Measurements from ENCODE around the gene WASHC2A.
"Not testable (repeated sequence)": the region's sequence is repeated elsewhere in the genome, so short reads cannot be mapped to it uniquely, and the experiment has no call there.

Gene WASHC2A, protein sequence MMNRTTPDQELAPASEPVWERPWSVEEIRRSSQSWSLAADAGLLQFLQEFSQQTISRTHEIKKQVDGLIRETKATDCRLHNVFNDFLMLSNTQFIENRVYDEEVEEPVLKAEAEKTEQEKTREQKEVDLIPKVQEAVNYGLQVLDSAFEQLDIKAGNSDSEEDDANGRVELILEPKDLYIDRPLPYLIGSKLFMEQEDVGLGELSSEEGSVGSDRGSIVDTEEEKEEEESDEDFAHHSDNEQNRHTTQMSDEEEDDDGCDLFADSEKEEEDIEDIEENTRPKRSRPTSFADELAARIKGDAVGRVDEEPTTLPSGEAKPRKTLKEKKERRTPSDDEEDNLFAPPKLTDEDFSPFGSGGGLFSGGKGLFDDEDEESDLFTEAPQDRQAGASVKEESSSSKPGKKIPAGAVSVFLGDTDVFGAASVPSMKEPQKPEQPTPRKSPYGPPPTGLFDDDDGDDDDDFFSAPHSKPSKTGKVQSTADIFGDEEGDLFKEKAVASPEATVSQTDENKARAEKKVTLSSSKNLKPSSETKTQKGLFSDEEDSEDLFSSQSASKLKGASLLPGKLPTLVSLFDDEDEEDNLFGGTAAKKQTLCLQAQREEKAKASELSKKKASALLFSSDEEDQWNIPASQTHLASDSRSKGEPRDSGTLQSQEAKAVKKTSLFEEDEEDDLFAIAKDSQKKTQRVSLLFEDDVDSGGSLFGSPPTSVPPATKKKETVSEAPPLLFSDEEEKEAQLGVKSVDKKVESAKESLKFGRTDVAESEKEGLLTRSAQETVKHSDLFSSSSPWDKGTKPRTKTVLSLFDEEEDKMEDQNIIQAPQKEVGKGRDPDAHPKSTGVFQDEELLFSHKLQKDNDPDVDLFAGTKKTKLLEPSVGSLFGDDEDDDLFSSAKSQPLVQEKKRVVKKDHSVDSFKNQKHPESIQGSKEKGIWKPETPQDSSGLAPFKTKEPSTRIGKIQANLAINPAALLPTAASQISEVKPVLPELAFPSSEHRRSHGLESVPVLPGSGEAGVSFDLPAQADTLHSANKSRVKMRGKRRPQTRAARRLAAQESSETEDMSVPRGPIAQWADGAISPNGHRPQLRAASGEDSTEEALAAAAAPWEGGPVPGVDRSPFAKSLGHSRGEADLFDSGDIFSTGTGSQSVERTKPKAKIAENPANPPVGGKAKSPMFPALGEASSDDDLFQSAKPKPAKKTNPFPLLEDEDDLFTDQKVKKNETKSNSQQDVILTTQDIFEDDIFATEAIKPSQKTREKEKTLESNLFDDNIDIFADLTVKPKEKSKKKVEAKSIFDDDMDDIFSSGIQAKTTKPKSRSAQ (N-terminal part only)

DNA sequence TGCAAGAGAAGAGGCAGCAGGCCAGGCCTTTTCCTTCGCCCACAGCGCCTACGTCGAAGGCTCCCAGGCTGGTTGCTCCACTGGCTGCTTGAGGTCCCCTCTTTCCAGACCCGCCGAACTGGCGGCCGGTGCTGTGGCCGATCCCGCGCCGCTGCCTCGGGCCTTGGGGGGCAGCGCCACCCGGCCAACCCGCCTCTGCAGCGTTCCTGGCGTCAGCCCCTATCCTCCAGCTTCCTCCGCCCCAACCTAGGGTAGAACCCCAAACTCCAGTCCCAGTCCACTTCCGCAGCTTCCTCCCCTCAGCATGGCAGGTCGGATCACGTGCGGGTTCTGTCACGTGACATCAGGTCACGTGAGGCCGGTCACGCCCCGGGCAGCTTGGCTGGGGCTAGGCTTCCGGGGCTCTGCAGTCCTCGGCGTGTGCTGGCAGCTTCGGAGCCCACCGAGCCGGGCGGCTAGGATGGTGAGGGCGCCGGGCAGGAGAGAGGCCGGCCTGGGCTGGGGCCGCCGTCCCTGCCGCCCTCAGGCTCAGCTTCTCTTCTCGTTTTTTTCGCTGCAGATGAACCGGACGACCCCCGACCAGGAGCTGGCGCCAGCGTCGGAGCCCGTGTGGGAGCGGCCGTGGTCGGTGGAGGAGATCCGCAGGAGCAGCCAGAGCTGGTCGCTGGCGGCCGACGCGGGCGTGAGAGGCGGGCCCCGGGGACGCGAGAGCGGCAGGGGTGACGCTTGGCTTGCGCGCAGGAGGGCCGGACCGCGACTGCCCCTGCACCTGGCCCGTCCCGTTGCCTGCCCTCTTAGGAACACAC is at the start of gene WASHC2A:
Gene WASHC2A, plus strand, starts transcription at position 409 of the 806 bp plus-strand sequence. Its CDS starts 52 bp downstream, at position 461.
- H3K36me3 Mint-ChIP-seq (ENCODE audit: low read depth); H3K9me3 Mint-ChIP-seq; H3K4me1 Mint-ChIP-seq: not testable (repeated sequence)
- H3K27me3 Mint-ChIP-seq (ENCODE audit: low read depth, poor library complexity), result peaks cover 24% of the 10 kb centered on the region
- peak within 1 kb of the TSS; percentile 81 for H3K27ac Mint-ChIP-seq
- peak; percentile 91 for DNase-seq
- H3K4me3 Mint-ChIP-seq, result peak within 1 kb of the TSS; percentile 83

DNA sequence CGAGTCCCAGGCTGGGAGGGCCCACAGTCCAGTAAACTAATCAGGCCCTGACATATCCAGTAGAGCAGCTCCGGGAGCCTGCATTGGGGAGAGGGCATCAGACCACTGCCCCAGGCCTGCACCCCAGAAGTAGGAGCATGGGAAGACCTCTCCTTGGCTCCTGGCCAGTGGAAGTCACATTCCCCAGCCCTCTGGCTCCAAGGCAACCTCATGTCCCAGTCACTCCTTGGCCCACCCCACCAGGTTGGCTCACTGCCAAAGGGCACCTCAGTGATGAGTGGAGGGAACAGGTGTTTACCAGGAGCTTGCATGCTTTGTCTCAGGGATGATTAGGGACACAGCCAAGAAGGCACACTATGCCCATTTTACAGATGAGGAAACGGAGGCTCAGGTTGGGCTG is 48.5 kb upstream of the WASHC2A start:
- H3K27ac Mint-ChIP-seq; DNase-seq; H3K4me3 Mint-ChIP-seq; H3K36me3 Mint-ChIP-seq (ENCODE audit: low read depth); H3K4me1 Mint-ChIP-seq; H3K9me3 Mint-ChIP-seq: not testable (repeated sequence)
- peaks cover 10% of the 10 kb centered on the region for H3K27me3 Mint-ChIP-seq (ENCODE audit: low read depth, poor library complexity)

DNA sequence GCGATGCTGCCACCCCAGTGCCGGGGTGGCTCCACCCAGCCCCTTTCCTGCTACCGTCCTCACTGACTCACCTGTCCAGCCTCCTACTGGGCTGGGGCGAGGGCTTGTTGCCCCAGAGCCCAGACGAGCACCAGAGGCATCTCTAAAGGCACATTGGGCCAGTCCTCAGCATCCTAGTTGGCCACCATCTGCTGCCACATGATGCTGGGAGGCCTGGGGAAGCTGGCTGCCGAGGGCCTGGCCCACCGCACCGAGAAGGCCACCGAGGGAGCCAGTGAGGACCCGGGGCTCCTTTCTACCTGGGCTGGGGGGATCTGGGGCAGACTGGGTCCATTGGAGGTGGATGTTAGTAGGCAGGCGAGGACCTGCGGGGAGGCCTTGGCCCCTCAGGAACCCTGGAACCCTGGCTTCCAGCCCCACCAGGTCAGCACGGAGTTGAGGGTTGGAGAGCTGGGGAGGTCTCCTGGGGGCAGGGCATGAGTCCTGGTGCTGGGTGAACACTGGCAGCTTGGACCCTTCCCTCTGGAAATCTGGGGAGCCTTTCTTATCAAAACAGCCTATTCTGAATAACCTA is 47.2 kb upstream of the WASHC2A start:
- H3K9me3 Mint-ChIP-seq; H3K4me1 Mint-ChIP-seq; H3K36me3 Mint-ChIP-seq (ENCODE audit: low read depth); H3K4me3 Mint-ChIP-seq; H3K27ac Mint-ChIP-seq; DNase-seq: not testable (repeated sequence)
- peaks cover 14% of the 10 kb centered on the region for H3K27me3 Mint-ChIP-seq (ENCODE audit: low read depth, poor library complexity)

- no peak for DNase-seq
- TF ChIP-seq, protein P1, sequence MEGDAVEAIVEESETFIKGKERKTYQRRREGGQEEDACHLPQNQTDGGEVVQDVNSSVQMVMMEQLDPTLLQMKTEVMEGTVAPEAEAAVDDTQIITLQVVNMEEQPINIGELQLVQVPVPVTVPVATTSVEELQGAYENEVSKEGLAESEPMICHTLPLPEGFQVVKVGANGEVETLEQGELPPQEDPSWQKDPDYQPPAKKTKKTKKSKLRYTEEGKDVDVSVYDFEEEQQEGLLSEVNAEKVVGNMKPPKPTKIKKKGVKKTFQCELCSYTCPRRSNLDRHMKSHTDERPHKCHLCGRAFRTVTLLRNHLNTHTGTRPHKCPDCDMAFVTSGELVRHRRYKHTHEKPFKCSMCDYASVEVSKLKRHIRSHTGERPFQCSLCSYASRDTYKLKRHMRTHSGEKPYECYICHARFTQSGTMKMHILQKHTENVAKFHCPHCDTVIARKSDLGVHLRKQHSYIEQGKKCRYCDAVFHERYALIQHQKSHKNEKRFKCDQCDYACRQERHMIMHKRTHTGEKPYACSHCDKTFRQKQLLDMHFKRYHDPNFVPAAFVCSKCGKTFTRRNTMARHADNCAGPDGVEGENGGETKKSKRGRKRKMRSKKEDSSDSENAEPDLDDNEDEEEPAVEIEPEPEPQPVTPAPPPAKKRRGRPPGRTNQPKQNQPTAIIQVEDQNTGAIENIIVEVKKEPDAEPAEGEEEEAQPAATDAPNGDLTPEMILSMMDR (IDR thresholded peaks at IDR 0.05), result no peak
- Mint-ChIP-seq H3K27me3 (ENCODE audit: low read depth, poor library complexity) (peaks cover 19% of the 10 kb centered on the region), H3K27ac (no peak overlapping the region), H3K4me1 (no peaks in the 10 kb centered on the region), H3K9me3 (no peaks in the 10 kb centered on the region), H3K4me3 (no peak overlapping the region), H3K36me3 (ENCODE audit: low read depth) (no peaks in the 10 kb centered on the region)
These were observed 46.1 kb upstream of the WASHC2A start for GRCh38 chr10:50021646-50022045.

- H3K4me1 Mint-ChIP-seq; DNase-seq; H3K36me3 Mint-ChIP-seq (ENCODE audit: low read depth); H3K9me3 Mint-ChIP-seq; H3K4me3 Mint-ChIP-seq; H3K27ac Mint-ChIP-seq: not testable (repeated sequence)
- H3K27me3 Mint-ChIP-seq (ENCODE audit: low read depth, poor library complexity), result peaks cover 23% of the 10 kb centered on the region
These were observed 42.9 kb upstream of the WASHC2A start for GRCh38 chr10:50024716-50025383.

GRCh38 chr10:50025627-50026026 is 42.1 kb upstream of the WASHC2A start:
- peaks cover 25% of the 10 kb centered on the region for H3K27me3 Mint-ChIP-seq (ENCODE audit: low read depth, poor library complexity)
- no peak for DNase-seq
- H3K9me3 Mint-ChIP-seq, result no peaks in the 10 kb centered on the region
- H3K27ac Mint-ChIP-seq, result no peak overlapping the region
- no peaks in the 10 kb centered on the region for H3K36me3 Mint-ChIP-seq (ENCODE audit: low read depth)
- TF ChIP-seq, protein P1 (IDR thresholded peaks at IDR 0.05), result no peak
- no peaks in the 10 kb centered on the region for H3K4me1 Mint-ChIP-seq
- no peak overlapping the region for H3K4me3 Mint-ChIP-seq
